GM18498 (cell line): Measurements from ENCODE around the gene CDC14A.

ENCODE experiments used
- ATAC-seq: cut with Tn5 transposase; IDR thresholded peaks from one replicate; pipeline ENCODE4 v1.9.1; 2021; ENCODE audit warnings: mild to moderate bottlenecking, moderate library complexity; ENCODE audit not compliant: unreplicated experiment

CDC14A gene

DNA sequence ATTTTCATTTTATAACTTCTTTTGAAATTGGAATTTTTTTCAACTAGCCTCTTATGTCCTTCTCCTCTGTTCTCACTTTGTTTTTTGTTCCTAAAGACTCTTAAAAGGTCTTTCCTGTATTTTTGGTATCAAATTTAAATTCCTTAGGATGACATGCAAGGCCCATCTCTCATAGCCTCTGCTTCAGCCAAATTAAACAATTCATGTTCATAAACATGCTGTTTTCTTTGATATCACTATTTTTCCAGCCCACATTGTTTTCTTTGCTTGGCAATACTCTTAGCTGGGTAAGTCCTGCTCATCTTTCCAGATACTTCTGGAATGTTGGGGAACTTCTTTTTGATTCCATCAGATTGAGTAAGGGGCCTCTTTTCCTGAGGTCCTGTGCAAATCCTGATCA, 129.9 kb downstream of the CDC14A start:
- no peak for ATAC-seq

DNA sequence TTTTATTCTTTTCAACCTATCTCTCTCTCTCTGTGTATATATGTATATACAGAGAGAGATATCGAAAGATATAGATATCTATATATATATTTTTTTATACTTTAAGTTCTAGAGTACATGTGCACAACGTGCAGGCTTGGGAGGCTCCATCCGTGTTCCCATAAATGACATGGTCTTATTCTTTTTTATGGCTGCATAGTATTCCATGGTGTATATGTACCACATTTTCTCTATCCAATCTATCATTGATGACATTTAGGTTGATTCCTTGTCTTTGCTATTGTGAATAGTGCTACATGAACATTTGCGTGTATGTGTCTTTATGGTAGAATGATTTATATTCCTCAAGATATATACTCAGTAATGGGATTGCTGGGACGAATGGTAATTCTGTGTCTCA, 130.4 kb downstream of the CDC14A start:
- ATAC-seq = no peak

DNA sequence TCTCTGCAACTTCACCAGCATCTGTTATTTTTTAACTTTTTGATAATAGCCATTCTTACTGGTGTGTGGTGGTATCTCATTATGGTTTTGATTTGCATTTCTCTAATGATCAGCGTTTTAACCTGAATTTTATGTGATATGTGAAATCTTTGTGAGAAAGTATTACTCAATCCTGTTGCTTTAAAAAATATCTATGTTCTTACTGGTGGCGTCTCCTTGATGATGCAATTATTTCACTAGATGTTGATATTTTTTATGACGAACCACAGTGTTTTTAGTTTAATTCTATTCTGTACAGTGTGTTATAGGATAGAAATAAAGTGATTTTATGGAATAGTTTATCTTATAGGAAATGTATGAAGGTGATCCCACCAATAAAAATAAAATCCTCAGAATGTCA, 130.9 kb downstream of the CDC14A start:
- ATAC-seq = no peak

DNA sequence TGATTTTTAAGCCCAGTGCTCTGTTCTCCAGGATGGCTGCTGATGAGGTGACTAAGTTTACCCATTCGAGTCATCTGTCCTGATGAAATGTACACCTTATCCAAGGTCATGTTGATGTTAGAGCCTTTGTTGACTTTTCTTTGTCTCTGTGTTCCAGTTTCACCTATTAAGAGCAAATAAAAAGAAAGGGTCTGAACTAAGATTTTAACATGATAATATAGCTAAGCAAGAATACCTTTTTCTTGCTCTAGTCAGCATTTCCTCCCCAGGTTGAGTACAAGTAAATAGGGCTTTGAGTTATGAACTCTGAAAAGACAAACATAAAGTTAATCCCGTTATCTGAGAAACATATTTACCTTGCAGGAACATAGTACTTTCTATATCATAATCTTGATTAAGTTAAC, 133.6 kb downstream of the CDC14A start:
- no peak for ATAC-seq

DNA sequence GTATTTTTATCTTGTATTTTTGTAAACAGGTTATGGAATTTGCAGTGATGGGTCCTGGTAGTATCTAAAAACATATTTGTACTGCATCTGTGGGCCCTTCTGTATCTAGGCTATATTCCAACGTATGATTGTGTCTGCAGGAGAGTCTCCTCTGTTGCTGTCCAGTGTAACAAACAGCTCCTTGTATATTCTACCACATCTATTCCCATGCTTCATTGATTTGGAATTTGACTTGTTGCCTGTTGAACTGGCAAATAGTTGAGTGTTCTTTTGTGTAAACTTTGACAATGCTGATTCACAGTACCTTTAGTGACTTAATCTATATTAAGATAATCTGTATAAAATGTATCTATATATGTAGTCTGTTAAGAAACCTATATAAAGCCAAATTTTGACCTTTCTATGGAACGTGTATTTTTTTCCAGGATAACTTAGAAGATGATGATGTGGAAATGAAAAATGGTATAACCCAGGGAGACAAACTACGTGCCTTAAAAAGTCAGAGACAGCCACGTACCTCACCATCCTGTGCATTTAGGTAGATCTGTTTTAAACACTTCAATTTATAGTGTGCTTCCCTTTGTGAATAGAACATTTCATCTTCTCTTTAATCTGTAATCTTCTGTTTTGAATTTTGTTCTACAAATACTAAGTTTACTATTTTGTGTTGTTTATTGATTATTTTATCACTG, 142.2 kb downstream of the CDC14A start:
- ATAC-seq = no peak

DNA sequence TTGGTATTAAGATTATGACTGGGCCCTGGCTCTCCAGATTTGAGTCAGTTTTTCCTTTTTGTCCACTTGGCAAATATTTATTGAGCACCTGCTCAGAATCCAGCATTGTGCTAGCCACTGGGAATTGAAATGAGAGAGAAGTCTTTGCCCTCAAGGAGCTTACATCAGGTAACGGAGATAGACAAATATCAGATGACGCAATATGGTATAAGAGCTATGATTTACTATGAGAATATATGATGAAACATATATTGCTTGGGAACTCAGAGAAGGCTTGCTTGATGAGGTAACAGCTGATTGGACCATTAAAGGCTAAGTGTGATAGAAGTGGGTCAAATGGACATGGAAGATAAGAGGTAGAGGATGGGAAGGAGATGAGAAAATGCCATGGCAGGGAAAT, 144.6 kb downstream of the CDC14A start:
- no peak for ATAC-seq

DNA sequence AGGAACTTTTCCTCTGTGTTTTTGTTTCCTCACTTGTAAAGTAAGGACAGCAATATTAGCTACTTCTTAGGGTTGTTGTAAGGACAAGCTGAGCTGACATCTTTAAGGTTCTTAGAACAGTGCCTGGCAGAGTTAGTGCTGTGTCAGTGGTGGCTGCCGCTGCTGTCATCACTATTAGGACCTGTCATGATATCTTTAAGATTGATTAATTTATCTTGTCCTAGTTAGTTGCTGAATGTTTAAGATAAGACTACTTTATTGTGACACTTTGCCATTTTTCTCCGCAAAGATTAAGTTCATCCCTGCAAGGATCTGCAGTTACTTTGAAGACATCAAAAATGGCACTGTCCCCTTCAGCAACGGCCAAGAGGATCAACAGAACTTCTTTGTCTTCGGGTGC, 145.5 kb downstream of the CDC14A start:
- ATAC-seq = no peak

DNA sequence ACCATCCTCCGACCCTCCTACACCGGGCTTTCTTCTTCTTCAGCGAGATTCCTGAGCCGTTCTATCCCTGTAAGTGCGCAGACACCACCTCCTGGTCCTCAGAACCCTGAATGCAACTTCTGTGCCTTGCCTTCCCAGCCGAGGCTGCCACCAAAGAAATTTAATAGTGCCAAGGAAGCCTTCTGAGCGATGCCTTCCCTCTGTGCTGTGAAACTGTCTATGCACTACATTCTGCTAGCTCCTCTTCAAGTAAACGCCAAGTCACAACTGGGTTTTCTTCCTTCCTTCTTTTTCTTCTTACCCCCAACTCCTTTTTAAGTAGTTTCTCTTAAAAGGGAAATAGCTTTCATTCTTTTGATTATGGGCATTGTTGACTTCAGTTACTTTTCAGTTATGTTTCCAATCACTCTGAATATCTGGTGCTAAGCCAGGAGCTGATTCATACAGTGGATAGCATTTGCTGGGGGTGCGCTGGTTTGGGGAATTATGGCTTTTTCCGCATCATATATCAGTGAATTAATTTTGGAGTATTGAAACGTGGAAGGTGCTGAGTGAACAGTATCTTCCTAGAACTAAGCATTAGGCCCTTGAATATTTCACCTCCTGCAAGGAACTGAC, 147.0 kb downstream of the CDC14A start:
- no peak for ATAC-seq

DNA sequence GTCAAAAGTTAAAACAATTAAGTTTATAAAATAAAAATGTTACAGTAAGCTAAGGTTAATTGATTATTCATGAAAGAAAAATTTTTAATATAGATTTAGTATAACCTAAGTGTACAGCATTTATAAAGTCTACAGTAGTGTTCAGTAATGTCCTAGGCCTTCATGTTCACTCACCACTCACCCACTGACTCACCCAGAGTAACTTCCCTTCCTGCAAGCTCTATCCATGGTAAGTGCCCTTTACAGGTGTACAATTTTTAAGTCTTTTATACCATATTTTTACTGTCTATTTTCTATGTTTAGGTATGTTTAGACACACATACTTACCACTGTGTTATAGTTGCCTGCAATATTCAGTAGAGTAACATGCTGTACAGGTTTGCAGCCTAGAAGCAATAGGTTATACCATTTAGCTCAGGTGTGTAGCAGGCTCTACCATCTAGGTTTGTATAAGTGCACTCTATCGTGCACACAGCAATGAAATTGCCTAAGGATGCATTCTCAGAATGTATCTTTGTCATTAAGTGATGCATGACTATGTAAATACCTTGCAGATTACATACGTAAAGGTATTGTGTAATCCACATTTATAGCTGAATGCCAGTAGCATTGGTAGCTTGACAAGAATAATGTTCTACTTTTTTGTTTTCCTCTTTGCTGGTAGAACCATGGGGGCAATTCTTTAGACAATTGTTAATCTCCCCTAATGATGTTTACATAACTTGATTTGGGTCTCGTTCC, 149.9 kb downstream of the CDC14A start:
- no peak for ATAC-seq

DNA sequence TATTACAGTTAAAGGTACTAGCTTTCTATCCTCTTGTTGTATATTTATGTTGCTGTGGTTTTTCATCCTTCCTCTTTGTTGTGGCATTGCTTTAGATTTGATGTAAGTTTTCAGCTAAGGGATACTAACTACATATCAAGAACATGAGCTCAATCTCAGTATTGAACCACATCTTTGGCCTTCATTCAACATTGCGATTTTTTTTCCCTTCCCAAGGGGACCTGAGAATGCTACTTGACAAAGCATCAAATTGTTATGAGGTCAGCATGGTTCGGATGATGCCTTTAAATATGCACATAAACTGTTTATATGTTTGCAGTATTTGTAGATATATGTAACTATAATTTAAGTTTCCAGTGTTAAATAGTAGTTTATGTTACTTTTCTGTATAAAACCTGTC, 153.9 kb downstream of the CDC14A start:
- no peak for ATAC-seq

DNA sequence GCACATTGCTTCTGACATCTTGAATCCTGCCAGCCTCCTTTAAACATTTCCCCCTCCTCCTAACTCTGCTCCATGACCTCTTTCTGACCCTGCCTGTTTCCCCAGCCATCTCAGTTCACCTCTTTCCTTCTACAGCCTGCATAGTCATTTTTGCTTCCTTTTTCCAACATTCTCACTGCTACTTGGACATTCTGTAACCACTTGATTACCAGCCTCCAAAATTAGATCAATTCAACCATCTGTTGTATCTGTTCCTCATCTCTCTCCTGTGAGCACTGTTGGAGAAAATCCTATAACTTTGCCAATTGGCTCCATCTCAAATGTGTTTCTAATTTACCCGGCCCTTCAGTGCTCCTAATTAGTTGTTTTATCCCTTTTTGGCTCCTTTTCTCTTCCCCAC, 158.1 kb downstream of the CDC14A start:
- ATAC-seq = no peak

DNA sequence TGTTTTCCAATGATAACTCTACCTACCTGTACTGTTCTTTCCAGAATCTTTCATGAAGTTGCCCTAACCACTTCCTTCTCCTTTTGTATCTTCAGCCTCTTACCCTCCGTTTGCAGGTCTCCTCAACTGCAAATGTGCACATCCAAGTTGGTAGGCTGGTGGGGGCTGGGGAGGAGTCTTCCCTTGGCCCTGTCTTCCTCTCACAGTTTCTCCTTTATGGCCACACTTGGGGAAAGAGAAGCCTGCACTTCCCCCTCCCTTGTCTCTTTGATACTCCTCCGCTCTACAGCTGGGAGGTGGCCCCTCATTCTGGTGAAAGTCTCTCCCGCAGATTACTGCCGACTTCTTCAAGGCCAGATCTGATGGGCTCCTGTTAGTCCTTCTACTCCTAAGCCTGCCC, 158.8 kb downstream of the CDC14A start:
- ATAC-seq = no peak

DNA sequence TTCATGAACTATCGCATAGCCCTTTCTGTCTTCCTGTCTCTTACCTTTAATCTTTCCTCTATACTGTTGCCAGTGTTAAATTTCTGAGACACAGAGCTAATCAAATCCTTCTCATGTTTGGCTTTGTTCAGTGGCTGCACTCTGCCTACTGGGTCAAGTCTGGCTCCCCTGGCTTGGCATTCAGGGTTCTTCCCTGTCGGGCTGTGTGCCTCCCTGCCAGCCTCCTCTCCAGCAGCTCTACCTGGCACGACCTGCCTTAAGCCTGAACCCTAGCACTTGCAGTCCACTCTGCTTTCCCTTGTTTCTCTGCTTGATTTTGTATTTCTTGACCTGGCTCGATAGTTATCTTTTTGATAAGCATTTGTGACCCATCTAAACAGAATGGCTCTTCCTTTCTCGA, 159.5 kb downstream of the CDC14A start:
- no peak for ATAC-seq

DNA sequence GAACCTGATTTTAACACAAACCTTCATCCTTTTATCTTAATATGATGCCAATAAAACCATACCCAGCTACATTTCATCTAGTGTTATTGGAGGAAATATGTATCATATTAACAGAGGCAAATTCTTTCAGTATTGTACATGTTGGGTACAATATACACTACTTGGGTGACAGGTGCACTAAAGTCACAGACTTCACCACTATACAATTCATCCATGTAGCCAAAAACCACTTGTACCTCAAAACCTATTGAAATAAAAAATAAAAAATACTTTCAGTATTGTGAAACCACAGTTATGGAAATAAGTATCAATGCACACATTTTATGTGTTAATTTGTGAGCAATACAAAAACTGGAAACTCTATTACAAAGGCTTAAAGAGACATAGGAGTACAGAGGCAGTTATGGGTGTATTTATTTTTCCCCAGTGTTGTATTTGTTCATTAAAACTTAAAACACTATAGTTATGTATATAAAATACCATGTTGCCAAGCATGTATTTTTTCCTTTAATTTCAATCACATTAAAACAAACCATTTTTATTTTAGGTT, 160.6 kb downstream of the CDC14A start:
- ATAC-seq = no peak

DNA sequence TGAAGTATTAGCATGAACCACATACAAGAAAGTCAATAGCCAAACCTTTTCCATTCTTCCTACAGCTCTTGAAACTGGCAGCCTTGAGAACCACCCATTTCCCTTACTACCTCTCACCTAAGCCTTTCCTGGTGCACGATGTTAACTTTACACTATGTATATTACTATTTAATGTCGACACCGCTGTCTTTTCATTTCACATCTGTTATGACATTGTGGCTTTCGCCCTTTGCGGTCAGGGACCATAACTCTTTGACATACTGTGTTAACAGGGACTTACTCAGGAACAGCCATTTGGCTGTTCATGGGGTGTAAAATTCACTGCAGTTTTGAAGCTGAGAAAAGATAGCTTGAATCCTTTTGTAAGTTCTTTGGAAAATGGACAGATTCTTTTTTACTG, 164.6 kb downstream of the CDC14A start:
- ATAC-seq = no peak

DNA sequence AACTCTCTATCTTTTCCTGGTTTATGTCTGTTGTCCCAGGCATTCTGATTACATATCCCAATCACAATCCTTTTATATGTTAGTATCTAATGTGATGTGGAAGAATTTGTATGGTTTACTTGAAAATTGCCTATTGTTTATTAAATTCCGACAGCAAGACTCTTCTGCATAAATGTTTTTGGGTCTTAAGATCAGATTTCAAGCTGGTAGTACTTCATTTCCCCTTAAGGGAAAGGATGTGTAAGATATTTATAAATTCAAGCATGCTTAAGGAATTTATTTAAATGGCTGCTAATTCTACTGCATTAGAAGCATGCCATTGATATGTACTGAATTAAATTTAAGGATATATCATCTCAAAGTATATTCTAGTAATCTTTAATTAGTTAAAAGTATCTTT, 165.2 kb downstream of the CDC14A start:
- ATAC-seq = no peak

DNA sequence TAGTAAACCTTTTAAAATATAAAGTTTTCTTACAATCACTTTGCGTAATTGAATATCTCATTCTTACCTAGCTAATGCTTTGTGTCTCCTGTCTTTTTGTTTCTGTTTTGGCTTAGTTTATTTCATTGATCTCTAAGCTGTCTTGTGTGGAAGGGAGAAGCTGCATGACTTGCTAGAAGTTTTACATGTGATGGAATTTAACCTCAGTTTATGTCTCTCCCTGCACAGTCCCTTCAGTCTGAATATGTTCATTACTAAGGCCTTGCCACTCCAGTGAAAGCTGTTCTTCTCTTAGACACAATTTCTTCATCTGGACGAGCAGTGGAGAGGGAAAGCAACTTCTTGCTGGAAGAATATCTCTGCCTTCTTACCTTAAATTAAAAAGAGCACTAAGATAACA, 165.7 kb downstream of the CDC14A start:
- no peak for ATAC-seq

DNA sequence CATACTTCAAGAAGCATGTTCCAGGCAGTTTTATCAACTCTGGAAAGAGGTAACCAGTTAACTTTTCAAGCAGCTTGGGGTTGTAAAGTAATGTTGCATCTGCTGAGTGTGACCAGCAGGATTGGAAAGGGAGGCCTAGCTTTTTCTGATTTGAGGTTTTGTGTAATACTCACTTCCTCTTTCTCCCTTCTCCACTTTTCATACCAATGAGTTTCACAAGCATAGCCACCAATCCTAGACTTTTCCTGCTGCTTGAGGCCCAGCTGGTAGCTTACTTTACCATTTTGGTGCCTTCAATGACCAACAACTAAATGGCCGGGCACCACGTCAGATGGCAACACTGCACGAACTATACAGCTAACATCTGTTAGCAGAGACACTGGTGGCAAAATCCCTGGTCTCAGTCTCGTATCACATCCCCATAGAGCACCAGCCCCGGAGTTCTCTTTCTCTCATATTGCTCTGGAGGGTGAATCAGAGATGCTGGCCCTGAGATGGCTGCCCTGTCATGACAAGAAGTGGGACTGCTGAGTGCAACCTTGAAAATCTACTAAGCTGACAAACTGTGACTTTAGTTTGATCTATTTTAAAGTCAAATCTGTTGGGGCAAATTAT, 170.8 kb downstream of the CDC14A start:
- ATAC-seq = peak; percentile 94

DNA sequence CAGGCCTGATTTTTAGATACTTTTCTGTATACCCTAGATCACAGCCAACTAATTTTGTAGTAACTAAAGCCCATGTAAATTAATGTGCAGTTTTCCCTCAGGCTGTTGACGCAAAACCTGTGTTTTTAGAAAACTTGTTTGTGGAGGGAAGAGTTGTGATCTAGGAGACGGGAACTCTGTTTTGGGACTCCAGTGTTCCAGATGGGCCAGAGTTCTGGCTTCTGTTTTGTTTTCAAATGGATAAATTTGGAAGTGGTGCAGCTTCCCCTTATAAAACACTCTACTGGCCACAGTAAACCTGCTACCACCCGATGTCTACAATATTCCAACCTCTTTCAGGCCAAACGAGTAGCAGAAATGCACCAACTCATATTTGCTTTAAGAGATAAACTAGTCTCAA, 172.0 kb downstream of the CDC14A start:
- ATAC-seq = no peak

DNA sequence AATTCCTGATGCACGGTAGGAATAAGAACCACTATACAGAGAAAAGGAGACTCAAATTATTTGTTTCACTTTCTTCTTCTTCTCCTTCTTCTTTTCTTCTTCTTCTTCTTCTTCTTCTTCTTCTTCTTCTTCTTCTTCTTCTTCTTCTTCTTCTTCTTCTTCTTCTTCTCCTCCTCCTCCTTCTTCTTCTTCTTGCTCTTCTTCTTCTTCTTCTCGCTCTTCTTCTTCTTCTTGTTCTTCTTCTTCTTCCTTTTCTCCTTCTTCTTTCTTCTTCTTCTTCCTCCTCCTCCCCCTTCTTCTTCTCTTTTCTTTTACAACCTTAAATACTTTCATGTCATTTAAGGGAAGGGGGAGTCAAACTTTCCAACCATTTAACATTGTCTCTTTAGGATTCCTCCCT, 174.6 kb downstream of the CDC14A start:
- ATAC-seq = no peak

DNA sequence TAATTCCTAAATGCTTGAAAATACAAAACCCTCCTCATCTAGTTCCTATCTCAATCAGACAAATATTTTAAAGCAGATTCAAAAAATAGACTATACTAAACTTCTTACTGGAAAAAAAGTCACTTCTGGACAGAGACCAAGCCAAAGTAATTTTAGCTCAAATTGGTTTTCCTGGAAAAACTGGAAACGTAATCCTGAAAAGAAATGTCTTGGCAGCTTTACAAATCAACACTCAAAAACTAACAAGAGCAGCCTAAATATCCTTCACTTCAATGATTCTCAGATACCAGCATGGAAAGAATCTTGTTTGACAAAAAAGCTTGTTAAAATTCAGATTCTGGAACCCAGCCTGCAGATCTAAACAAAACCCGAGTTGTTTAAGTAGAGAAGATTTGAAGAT, 176.6 kb downstream of the CDC14A start:
- no peak for ATAC-seq

DNA sequence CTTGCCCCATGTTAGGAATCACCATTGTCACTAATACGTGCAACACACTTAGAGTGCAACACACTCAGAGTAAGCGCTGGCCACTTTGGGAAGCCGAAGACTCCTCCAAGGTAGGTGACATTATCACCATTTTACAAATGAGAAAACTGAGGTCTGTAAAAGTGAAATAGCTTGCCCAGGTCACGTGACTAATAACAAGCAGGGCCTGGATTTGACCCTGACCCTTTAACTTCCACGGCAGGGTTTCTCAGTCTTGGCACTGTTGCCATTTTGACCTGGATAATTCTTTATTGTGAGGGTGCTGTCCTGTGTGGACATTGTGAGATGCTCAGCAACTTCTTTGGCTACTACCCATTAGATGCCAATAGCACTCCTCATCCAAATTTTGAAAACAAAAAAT, 177.8 kb downstream of the CDC14A start:
- ATAC-seq = no peak
